DND-41 (cell line): ENCODE data around the gene FERD3L.

Experiments used
- EZH2 ChIP-seq: IDR thresholded peaks from 3 replicates; pipeline ENCODE4 v1.6.1; 2012; ENCODE audit warnings: borderline replicate concordance, low read depth, mild to moderate bottlenecking, moderate library complexity, low read length, inconsistent platforms; ENCODE audit not compliant: severe bottlenecking
- TF ChIP-seq, protein P1 (sequence below): IDR thresholded peaks from 2 replicates; pipeline ENCODE4 v1.5.1; 2012; ENCODE audit warnings: borderline replicate concordance, low read length, moderate library complexity, mild to moderate bottlenecking; ENCODE audit not compliant: poor library complexity, severe bottlenecking; ENCODE audit errors: extremely low read depth

- TF ChIP-seq, protein P1, sequence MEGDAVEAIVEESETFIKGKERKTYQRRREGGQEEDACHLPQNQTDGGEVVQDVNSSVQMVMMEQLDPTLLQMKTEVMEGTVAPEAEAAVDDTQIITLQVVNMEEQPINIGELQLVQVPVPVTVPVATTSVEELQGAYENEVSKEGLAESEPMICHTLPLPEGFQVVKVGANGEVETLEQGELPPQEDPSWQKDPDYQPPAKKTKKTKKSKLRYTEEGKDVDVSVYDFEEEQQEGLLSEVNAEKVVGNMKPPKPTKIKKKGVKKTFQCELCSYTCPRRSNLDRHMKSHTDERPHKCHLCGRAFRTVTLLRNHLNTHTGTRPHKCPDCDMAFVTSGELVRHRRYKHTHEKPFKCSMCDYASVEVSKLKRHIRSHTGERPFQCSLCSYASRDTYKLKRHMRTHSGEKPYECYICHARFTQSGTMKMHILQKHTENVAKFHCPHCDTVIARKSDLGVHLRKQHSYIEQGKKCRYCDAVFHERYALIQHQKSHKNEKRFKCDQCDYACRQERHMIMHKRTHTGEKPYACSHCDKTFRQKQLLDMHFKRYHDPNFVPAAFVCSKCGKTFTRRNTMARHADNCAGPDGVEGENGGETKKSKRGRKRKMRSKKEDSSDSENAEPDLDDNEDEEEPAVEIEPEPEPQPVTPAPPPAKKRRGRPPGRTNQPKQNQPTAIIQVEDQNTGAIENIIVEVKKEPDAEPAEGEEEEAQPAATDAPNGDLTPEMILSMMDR: no peak
- no peak for TF ChIP-seq EZH2
Observed at GRCh38 chr7:19113855-19114550, 31.2 kb downstream of the FERD3L start.
